KMS-11 (cell line): ENCODE measurements around the gene MRPL9.

Experiments
- H2AFZ ChIP-seq: fragments of 200-600 bp; sonication (generic); 2 replicates; pipeline ENCODE4 v1.6.1; 2016; ENCODE audit warnings: antibody characterized with exemption, mixed run types, low read depth
- H3K27ac ChIP-seq: fragments of 200-600 bp; sonication (generic); 2 replicates; pipeline ENCODE4 v1.6.1; 2016; ENCODE audit warnings: mild to moderate bottlenecking, mixed run types
- H3K27me3 ChIP-seq: fragments of 200-600 bp; sonication (generic); 2 replicates; pipeline ENCODE4 v1.6.1; 2017; ENCODE audit warnings: mild to moderate bottlenecking, low read depth, mixed run types, moderate library complexity; ENCODE audit not compliant: insufficient read depth
- H3K36me3 ChIP-seq: fragments of 200-600 bp; sonication (generic); 2 replicates; pipeline ENCODE4 v1.6.1; 2017; ENCODE audit warnings: mild to moderate bottlenecking, mixed run types; ENCODE audit not compliant: insufficient read depth
- H3K4me1 ChIP-seq: fragments of 200-600 bp; sonication (generic); 2 replicates; pipeline ENCODE4 v1.6.1; 2016; ENCODE audit warnings: mild to moderate bottlenecking, low read depth, mixed run types; ENCODE audit not compliant: poor library complexity, severe bottlenecking
- H3K4me2 ChIP-seq: fragments of 200-600 bp; sonication (generic); 2 replicates; pipeline ENCODE4 v1.7.0; 2016; ENCODE audit warnings: mild to moderate bottlenecking, mixed run types
- H3K4me3 ChIP-seq: fragments of 200-600 bp; sonication (generic); IDR thresholded peaks from 2 replicates; pipeline ENCODE4 v1.6.1; 2017; ENCODE audit warnings: low read depth, low read length, mixed read lengths; ENCODE audit not compliant: insufficient read depth
- H3K79me2 ChIP-seq: fragments of 200-600 bp; sonication (generic); 2 replicates; pipeline ENCODE4 v1.6.1; 2016; ENCODE audit warnings: low read depth, mixed run types; ENCODE audit not compliant: insufficient read depth
- H3K9ac ChIP-seq: fragments of 200-600 bp; sonication (generic); 2 replicates; pipeline ENCODE4 v1.6.1; 2016; ENCODE audit warnings: mild to moderate bottlenecking, mixed run types
- H4K20me1 ChIP-seq: fragments of 200-600 bp; sonication (generic); 2 replicates; pipeline ENCODE4 v1.6.1; 2016; ENCODE audit warnings: mild to moderate bottlenecking, mixed run types; ENCODE audit not compliant: insufficient read depth
- CTCF ChIP-seq: fragments of 200-600 bp; sonication (generic); conservative IDR thresholded peaks from 2 replicates; pipeline ENCODE4 v1.6.1; 2017; ENCODE audit warnings: low read depth, mild to moderate bottlenecking, antibody characterized with exemption, low read length, moderate library complexity, mixed read lengths

Gene MRPL9

GRCh38 chr1:151803915-151804314 lies 40.6 kb upstream of the MRPL9 start:
- H3K4me1 ChIP-seq = no peaks in the 10 kb centered on the region
- no peak overlapping the region for H3K27ac ChIP-seq
- H3K9ac ChIP-seq = no peak overlapping the region
- H4K20me1 ChIP-seq = no peaks in the 10 kb centered on the region
- H3K4me3 ChIP-seq = no peak overlapping the region
- no peak overlapping the region for H2AFZ ChIP-seq
- no peak overlapping the region for H3K4me2 ChIP-seq
- no peaks in the 10 kb centered on the region for H3K79me2 ChIP-seq
- H3K27me3 ChIP-seq = peaks cover 30% of the 10 kb centered on the region; the same call in 1 of the 2 replicates
- no peak for TF ChIP-seq CTCF
- H3K36me3 ChIP-seq = no peaks in the 10 kb centered on the region

GRCh38 chr1:151803164-151803563 lies 39.9 kb upstream of the MRPL9 start:
- Histone ChIP-seq H3K4me2 (no peak overlapping the region), H3K4me3 (no peak overlapping the region), H2AFZ (no peak overlapping the region), H3K27me3 (peaks cover 30% of the 10 kb centered on the region; the same call in 1 of the 2 replicates), H3K27ac (no peak overlapping the region), H3K4me1 (no peaks in the 10 kb centered on the region), H3K9ac (no peak overlapping the region), H3K36me3 (no peaks in the 10 kb centered on the region), H4K20me1 (no peaks in the 10 kb centered on the region), H3K79me2 (no peaks in the 10 kb centered on the region)
- TF ChIP-seq CTCF = no peak

GRCh38 chr1:151802372-151802771 lies 39.1 kb upstream of the MRPL9 start:
- H3K27me3 ChIP-seq = peaks cover 30% of the 10 kb centered on the region; the same call in 1 of the 2 replicates
- no peaks in the 10 kb centered on the region for H3K36me3 ChIP-seq
- TF ChIP-seq CTCF = no peak
- no peak overlapping the region for H3K9ac ChIP-seq
- no peak overlapping the region for H3K4me3 ChIP-seq
- H2AFZ ChIP-seq = no peak overlapping the region
- no peaks in the 10 kb centered on the region for H3K79me2 ChIP-seq
- H3K27ac ChIP-seq = no peak overlapping the region
- no peak overlapping the region for H3K4me2 ChIP-seq
- H4K20me1 ChIP-seq = no peaks in the 10 kb centered on the region
- no peaks in the 10 kb centered on the region for H3K4me1 ChIP-seq

GRCh38 chr1:151801846-151802245 lies 38.5 kb upstream of the MRPL9 start:
- no peaks in the 10 kb centered on the region for H3K4me1 ChIP-seq
- no peak overlapping the region for H3K27ac ChIP-seq
- H3K27me3 ChIP-seq = peaks cover 30% of the 10 kb centered on the region; the same call in 1 of the 2 replicates
- H4K20me1 ChIP-seq = no peaks in the 10 kb centered on the region
- no peaks in the 10 kb centered on the region for H3K79me2 ChIP-seq
- H3K4me3 ChIP-seq = no peak overlapping the region
- no peak for TF ChIP-seq CTCF
- no peaks in the 10 kb centered on the region for H3K36me3 ChIP-seq
- no peak overlapping the region for H3K4me2 ChIP-seq
- H2AFZ ChIP-seq = no peak overlapping the region
- no peak overlapping the region for H3K9ac ChIP-seq
